Lower leg skin (tissue), 4 donors: ENCODE measurements around the gene BMX. TPM values are rescaled to one million over a fixed set of nuclear protein-coding genes. Genes with fewer than 3 reads are reported as not detected.

Source experiments
- DNase-seq, 2 donors: peaks; one replicate each; pipeline ENCODE4 v3.0.0-alpha.2; 2019; ENCODE audit warnings: low spot score in 2 of 2
- H3K4me3 ChIP-seq: fragments of 200-600 bp; sonication (generic); 2 replicates; pipeline ENCODE4 v1.5.1; 2017; ENCODE audit warnings: mild to moderate bottlenecking, low read depth; ENCODE audit not compliant: poor library complexity, severe bottlenecking
- POLR2A ChIP-seq, 2 donors: fragments of 450-650 bp; IDR thresholded peaks; one replicate each; pipeline ENCODE4 v1.6.1; 2016 to 2017; ENCODE audit warnings: antibody characterized with exemption in 2 of 2, mild to moderate bottlenecking in 1 of 2, moderate library complexity in 1 of 2
- WGBS, 2 donors: methylation state at CpG; one replicate each; pipeline ENCODE4 v1.1.5; 2018; 5-methylcytosine and 5-hydroxymethylcytosine counted together
- intact Hi-C: fragments of 100-400 bp; cut with DNase I; formaldehyde crosslinking; loops from one replicate; pipeline ENCODE4 v1.15.0; 2023; ENCODE audit warnings: low total_unique reads
- total RNA-seq, 4 donors: library from RNA; depleted of rRNA; stranded (reverse); fragments of >200 nt; gene quantifications; one replicate each; pipeline ENCODE4 v1.1.0, GENCODE V29; 2016
- TF ChIP-seq, protein P1 (sequence below), 3 donors: fragments of 450-650 bp; IDR thresholded peaks; one replicate each; pipeline ENCODE4 v1.5.1; 2016; ENCODE audit warnings: antibody characterized with exemption in 3 of 3, mild to moderate bottlenecking in 3 of 3, moderate library complexity in 2 of 3

The BMX gene
- total RNA-seq, 4 donors from 2014 or later = 0.38 to 2.8 (median 1.9) TPM

DNA sequence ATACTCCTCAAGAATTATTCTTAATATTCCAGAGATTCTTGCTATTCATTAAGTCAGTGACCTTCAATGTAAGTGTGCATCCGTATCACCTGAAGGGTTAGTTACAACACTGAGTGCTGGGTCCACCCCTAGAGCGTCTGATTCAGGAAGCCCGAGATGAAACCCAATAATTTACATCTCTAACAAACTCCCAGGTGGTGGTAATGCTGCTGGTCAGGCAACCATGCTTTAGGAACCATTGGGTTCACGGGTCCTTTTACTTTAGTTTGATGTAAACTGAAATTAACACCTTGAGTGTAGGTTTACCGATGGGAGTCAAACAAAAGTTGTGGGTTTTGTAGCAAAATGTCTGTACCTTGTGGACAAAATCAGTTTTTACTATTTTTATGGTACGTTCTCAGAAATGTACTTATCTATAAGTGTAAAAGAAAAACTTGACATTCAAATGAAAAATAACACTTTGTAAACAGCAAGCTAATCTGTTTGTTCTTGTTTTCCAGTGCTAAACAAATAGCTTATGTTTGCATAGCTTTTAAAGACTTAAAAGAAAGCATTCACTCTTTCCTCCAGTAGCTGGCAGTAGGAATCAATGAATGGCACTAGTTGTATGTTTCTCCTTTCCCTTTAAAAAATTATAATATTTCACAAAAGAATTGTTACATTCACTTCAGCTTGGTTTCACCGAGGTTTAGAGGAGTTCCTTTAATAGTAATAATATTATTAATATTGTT is 67.4 kb downstream of the BMX start:
- no peak for DNase-seq
- TF ChIP-seq POLR2A (IDR thresholded peaks at IDR 0.05) = no peak
- TF ChIP-seq, protein P1, sequence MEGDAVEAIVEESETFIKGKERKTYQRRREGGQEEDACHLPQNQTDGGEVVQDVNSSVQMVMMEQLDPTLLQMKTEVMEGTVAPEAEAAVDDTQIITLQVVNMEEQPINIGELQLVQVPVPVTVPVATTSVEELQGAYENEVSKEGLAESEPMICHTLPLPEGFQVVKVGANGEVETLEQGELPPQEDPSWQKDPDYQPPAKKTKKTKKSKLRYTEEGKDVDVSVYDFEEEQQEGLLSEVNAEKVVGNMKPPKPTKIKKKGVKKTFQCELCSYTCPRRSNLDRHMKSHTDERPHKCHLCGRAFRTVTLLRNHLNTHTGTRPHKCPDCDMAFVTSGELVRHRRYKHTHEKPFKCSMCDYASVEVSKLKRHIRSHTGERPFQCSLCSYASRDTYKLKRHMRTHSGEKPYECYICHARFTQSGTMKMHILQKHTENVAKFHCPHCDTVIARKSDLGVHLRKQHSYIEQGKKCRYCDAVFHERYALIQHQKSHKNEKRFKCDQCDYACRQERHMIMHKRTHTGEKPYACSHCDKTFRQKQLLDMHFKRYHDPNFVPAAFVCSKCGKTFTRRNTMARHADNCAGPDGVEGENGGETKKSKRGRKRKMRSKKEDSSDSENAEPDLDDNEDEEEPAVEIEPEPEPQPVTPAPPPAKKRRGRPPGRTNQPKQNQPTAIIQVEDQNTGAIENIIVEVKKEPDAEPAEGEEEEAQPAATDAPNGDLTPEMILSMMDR (IDR thresholded peaks at IDR 0.05) = no peak
- intact Hi-C loops = no loop called here
- WGBS, 2 donors = 45 to 71% methylated on average over 7 of the region's 7 CpGs
- no peak overlapping the region for H3K4me3 ChIP-seq

DNA sequence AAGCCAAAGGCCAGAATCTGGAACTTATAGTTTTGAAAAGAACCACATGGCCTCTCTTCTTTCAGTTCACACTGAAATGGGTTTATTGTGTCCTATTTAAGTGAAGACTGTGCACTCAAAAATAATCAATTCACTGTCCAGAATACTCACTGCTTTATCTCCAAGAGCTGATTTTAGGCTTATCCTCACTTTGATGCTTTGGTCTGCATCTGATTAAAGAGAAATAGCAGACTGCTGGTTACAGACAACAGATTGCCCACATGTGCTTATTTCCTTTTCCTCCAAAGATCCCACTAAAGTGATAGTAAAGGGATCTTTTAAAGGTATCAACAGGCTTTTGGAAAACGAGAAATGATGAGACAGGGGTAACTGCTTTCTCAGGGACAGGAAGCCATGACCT is 69.5 kb downstream of the BMX start:
- 33 to 50% methylated on average over 1 of the region's 1 CpG for WGBS, 2 donors
- no peak overlapping the region for H3K4me3 ChIP-seq
- no peak for DNase-seq
- no peak for TF ChIP-seq POLR2A (IDR thresholded peaks at IDR 0.05)
- TF ChIP-seq, protein P1 (IDR thresholded peaks at IDR 0.05) = no peak
- intact Hi-C loops = no loop called here

DNA sequence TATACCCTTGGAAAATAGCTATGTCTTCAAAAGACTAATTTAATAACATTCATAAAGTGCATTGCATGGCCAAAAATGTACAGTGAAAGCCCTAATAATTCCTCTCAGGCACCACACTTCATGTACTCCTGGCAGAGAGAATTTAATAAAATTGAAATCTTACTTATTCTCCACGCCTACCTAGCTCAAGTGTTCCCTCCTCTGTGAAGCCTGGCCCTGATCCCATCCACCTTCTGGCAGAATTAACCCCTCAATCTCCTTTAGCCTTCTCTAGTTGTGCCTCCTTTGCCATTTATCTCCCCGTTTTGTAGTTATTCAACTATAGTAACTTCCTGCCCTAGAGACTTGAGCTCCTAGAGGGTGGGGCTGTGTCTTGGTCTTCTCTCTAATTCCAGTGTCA is 73.4 kb downstream of the BMX start:
- no peak for TF ChIP-seq POLR2A (IDR thresholded peaks at IDR 0.05)
- TF ChIP-seq, protein P1 (IDR thresholded peaks at IDR 0.05) = no peak
- intact Hi-C loops = no loop called here
- WGBS, 2 donors = 35 to 52% methylated on average over 2 of the region's 2 CpGs

DNA sequence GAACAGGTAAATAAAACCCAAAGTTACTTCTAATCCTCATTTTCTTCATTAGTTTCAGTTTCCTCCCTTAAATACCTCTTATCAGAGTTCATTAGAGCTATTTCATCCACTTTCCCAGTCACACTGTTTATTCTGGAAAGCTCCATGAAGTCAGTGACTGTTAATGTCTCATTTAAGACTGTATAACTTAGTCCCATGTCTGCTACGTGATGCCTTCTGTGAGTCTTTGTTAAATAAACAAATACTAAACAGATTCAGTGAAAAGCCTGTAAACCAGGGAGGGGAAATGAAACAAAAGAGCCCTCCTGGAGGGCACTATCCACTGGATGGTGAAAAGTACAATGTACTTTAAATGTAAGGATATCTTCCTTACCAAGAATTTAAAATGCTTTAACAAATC is 75.4 kb downstream of the BMX start:
- intact Hi-C loops = no loop called here
- no peak overlapping the region for H3K4me3 ChIP-seq
- DNase-seq = no peak
- 41 to 50% methylated on average over 1 of the region's 1 CpG for WGBS, 2 donors
- TF ChIP-seq, protein P1 (IDR thresholded peaks at IDR 0.05) = no peak

More for the DNA sequence above, 73.4 kb downstream of the BMX start:
- no peak overlapping the region for H3K4me3 ChIP-seq
- no peak for DNase-seq

DNA sequence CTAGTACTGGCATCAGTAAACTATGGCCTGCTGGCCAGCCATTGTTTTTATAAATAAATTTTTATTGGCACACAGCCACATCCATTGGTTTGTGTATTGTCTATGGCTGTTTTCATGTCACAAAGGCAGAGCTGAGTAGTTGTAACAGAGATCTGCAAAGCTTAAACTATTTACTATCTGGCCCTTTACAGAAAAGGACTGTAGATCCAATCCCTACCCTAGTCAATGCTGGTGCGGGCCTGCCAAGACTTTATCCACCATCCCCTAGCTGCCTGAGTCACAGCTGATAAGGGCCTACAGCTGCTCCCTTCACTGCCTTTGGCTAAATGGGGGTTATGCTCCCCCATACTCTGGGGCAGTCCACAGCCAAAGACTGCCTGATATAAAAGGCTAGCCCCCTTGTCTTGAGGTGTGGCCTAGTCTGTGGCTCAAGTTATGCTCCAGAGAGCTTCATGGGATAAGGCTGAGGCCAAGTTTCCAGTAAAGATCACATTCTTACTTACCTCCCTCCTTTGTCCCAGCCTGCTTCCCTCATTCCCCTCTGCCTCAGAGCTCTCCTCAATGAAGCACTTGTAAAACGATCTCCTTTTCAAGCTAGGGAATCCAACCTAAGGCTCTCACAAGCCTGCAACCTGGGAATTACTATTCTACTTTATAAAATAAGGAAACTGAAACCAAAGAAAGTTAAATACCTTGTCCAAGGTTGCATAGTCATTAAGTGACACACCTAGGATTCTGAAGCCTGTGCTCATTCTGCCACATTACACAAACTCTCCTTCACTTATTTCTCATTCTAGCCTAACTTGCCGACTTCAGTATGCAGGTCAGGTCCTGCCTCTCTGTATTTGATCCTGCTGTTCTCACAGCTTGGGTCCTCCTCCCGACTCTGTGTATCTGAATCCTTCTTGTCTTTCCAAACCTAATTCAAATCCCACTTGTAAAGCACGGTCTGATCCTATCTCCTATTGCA is 79.5 kb downstream of the BMX start:
- H3K4me3 ChIP-seq = no peak overlapping the region
- no peak for DNase-seq
- WGBS, 2 donors = 38 to 51% methylated on average over 5 of the region's 5 CpGs
- intact Hi-C loops = no loop called here
- TF ChIP-seq, protein P1 (IDR thresholded peaks at IDR 0.05) = no peak
- TF ChIP-seq POLR2A (IDR thresholded peaks at IDR 0.05) = no peak
